ENCODE measurements around the gene JAKMIP2.
"Not testable (repeated sequence)": the region's sequence is repeated elsewhere in the genome, so short reads cannot be mapped to it uniquely, and the experiment has no call there.

GRCh38 chr5:147827017-147827416 lies 44.5 kb upstream of the JAKMIP2 start:
- not testable (repeated sequence) for TF ChIP-seq CTCF, POLR2A (IDR thresholded peaks at IDR 0.05)
